Adrenal gland (tissue), 5 donors: Measurements from ENCODE around the gene RFT1.

Source experiments
- POLR2A ChIP-seq, 2 donors: fragments of 450-650 bp; IDR thresholded peaks; one replicate each; pipeline ENCODE4 v1.6.1; 2017; ENCODE audit warnings: antibody characterized with exemption in 2 of 2, mild to moderate bottlenecking in 2 of 2, moderate library complexity in 1 of 2
- TF ChIP-seq, protein P1 (sequence below), 6 experiments: fragments of 450-650 bp in 4 of 6; fragments of 200-600 bp in 2 of 6; sonication (generic) in 1 of 6; IDR thresholded peaks; 1 replicate in 5 of 6; 2 replicates in 1 of 6; pipeline versions ENCODE4 v1.5.1 to v1.8.0; 2016 to 2021; ENCODE audit warnings: antibody characterized with exemption in 6 of 6, mild to moderate bottlenecking in 2 of 6, moderate library complexity in 1 of 6
- donor health status: DM: no; HTN: no; CAD: no.

GRCh38 chr3:53153980-53154379 is 23.7 kb upstream of the RFT1 start:
- TF ChIP-seq, protein P1, sequence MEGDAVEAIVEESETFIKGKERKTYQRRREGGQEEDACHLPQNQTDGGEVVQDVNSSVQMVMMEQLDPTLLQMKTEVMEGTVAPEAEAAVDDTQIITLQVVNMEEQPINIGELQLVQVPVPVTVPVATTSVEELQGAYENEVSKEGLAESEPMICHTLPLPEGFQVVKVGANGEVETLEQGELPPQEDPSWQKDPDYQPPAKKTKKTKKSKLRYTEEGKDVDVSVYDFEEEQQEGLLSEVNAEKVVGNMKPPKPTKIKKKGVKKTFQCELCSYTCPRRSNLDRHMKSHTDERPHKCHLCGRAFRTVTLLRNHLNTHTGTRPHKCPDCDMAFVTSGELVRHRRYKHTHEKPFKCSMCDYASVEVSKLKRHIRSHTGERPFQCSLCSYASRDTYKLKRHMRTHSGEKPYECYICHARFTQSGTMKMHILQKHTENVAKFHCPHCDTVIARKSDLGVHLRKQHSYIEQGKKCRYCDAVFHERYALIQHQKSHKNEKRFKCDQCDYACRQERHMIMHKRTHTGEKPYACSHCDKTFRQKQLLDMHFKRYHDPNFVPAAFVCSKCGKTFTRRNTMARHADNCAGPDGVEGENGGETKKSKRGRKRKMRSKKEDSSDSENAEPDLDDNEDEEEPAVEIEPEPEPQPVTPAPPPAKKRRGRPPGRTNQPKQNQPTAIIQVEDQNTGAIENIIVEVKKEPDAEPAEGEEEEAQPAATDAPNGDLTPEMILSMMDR (IDR thresholded peaks at IDR 0.05), result no peak
- no peak for TF ChIP-seq POLR2A (IDR thresholded peaks at IDR 0.05)
